Thoracic aorta (tissue), 2 donors: Measurements from ENCODE around the gene ADPRHL1. TPM values are rescaled to one million over a fixed set of nuclear protein-coding genes. Genes with fewer than 3 reads are reported as not detected.

ENCODE experiments used
- ATAC-seq: fragments of 150-250 bp; one replicate; pipeline ENCODE4 v1.8.0; 2017; ENCODE audit warnings: low read depth; ENCODE audit not compliant: insufficient number of reproducible peaks, low FRiP score
- DNase-seq: peaks from one replicate; pipeline ENCODE4 v3.0.0-alpha.2; 2020; ENCODE audit warnings: low spot score
- H3K27ac ChIP-seq, 2 donors: fragments of 200-600 bp; sonication (generic); 1 replicate in 1 of 2; 2 replicates in 1 of 2; pipeline ENCODE4 v1.5.1; 2016; ENCODE audit warnings: mild to moderate bottlenecking in 2 of 2, moderate library complexity in 2 of 2
- H3K27me3 ChIP-seq: fragments of 200-600 bp; sonication (generic); replicated peaks from 2 replicates; pipeline ENCODE4 v1.6.0; 2016; ENCODE audit warnings: mild to moderate bottlenecking; ENCODE audit not compliant: insufficient read depth
- H3K36me3 ChIP-seq: fragments of 200-600 bp; sonication (generic); one replicate; pipeline ENCODE4 v1.5.1; 2016
- H3K4me1 ChIP-seq, 2 donors: fragments of 200-600 bp; sonication (generic); 1 replicate in 1 of 2; 2 replicates in 1 of 2; pipeline versions ENCODE4 v1.5.1 to v1.6.0; 2016; ENCODE audit warnings: low read depth in 2 of 2, mild to moderate bottlenecking in 1 of 2; ENCODE audit not compliant: control insufficient read depth in 1 of 2
- H3K4me3 ChIP-seq: fragments of 200-600 bp; sonication (generic); 2 replicates; pipeline ENCODE4 v1.5.1; 2016; ENCODE audit warnings: mild to moderate bottlenecking
- H3K9me3 ChIP-seq: fragments of 200-600 bp; sonication (generic); 2 replicates; pipeline ENCODE4 v1.5.1; 2016
- total RNA-seq, 2 donors: library from RNA; depleted of rRNA; stranded (reverse); fragments of >200 nt; gene quantifications; one replicate each; pipeline versions ENCODE4 v1.1.0 to v1.2.3, GENCODE V29; 2016
- TF ChIP-seq, protein P1 (sequence below): fragments of 200-600 bp; sonication (generic); IDR thresholded peaks from one replicate; pipeline ENCODE4 v1.5.1; 2019; ENCODE audit warnings: antibody characterized with exemption

The ADPRHL1 gene
- total RNA-seq, 2 donors from 2014 or later, result 11.8 to 12.6 TPM

DNA sequence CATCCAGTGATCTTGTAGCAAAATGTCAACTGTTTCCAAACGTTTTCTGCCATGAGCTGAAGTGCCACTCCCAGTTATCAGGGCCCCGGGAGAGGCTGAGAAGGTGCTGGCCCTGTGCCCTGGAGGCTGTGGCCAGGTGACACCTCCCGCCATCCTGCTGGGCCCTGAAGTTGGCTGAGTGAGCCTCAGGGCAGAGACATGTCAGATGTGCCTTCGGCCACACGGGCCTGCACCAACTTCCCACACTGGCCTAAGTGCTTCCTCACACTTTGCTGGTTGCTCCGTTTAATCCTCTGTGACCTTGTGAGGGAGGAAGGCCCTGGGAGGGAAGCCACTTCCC, 4.8 kb downstream of the ADPRHL1 start:
- no peak for DNase-seq
- TF ChIP-seq, protein P1, sequence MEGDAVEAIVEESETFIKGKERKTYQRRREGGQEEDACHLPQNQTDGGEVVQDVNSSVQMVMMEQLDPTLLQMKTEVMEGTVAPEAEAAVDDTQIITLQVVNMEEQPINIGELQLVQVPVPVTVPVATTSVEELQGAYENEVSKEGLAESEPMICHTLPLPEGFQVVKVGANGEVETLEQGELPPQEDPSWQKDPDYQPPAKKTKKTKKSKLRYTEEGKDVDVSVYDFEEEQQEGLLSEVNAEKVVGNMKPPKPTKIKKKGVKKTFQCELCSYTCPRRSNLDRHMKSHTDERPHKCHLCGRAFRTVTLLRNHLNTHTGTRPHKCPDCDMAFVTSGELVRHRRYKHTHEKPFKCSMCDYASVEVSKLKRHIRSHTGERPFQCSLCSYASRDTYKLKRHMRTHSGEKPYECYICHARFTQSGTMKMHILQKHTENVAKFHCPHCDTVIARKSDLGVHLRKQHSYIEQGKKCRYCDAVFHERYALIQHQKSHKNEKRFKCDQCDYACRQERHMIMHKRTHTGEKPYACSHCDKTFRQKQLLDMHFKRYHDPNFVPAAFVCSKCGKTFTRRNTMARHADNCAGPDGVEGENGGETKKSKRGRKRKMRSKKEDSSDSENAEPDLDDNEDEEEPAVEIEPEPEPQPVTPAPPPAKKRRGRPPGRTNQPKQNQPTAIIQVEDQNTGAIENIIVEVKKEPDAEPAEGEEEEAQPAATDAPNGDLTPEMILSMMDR, result no peak

GRCh38 chr13:113447596-113447995, 5.7 kb downstream of the ADPRHL1 start:
- Histone ChIP-seq H3K4me1 (no peaks in the 10 kb centered on the region), H3K9me3 (no peaks in the 10 kb centered on the region), H3K4me3 (no peak overlapping the region), H3K36me3 (no peaks in the 10 kb centered on the region), H3K27me3 (no peaks in the 10 kb centered on the region), H3K27ac (no peak overlapping the region)
- DNase-seq, result no peak
- ATAC-seq, result no peak
- TF ChIP-seq, protein P1, result no peak

More for the DNA sequence above, 4.8 kb downstream of the ADPRHL1 start:
- Histone ChIP-seq H3K4me1 (no peaks in the 10 kb centered on the region), H3K9me3 (no peaks in the 10 kb centered on the region), H3K36me3 (no peaks in the 10 kb centered on the region), H3K27ac (no peak overlapping the region), H3K27me3 (no peaks in the 10 kb centered on the region), H3K4me3 (no peak overlapping the region)
- ATAC-seq, result no peak

- H3K27me3 ChIP-seq, result no peaks in the 10 kb centered on the region
- H3K4me1 ChIP-seq, result no peaks in the 10 kb centered on the region
- DNase-seq (no peak), ATAC-seq (no peak)
- H3K4me3 ChIP-seq, result no peak overlapping the region
- TF ChIP-seq, protein P1, result no peak
- no peak overlapping the region for H3K27ac ChIP-seq
- H3K36me3 ChIP-seq, result no peaks in the 10 kb centered on the region
- H3K9me3 ChIP-seq, result no peaks in the 10 kb centered on the region
These were observed 6.8 kb downstream of the ADPRHL1 start for GRCh38 chr13:113446488-113446854.

DNA sequence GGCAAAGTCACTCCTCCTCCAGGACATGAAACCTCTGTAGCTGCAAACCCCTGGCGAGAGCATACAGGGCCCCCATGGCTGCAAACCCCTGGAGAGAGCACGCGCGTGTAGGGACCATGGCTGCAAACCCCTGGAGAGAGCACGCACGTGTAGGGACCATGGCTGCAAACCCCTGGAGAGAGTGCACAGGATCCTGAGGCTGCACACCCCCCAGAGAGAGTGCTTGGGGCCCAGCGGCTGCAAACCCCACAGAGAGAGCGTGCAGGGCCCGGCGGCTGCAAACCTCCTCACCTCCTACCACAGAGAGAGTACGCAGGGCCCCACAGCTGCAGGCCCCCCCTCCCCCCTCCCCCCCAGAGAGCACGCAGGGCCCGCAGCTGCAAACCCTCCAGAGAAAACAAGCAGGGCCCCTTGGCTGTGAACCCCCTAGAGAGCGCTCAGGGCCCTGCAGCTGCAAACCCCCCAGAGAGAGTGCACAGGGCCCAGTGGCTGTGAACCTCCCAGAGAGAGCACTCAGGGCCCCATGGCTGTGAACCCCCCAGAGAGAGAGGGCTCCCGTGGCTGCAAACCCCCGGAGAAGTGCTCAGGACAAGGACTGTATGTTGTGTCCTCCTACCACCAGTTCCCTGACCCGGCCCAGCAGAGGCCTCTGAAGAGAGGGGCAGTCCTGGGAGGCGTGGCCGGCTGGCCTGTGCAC, 7.3 kb downstream of the ADPRHL1 start:
- Histone ChIP-seq H3K27me3 (no peaks in the 10 kb centered on the region), H3K9me3 (no peaks in the 10 kb centered on the region), H3K4me3 (no peak overlapping the region), H3K4me1 (no peaks in the 10 kb centered on the region), H3K27ac (no peak overlapping the region), H3K36me3 (no peaks in the 10 kb centered on the region)
- ATAC-seq, result no peak
- TF ChIP-seq, protein P1, result no peak
- DNase-seq, result no peak

DNA sequence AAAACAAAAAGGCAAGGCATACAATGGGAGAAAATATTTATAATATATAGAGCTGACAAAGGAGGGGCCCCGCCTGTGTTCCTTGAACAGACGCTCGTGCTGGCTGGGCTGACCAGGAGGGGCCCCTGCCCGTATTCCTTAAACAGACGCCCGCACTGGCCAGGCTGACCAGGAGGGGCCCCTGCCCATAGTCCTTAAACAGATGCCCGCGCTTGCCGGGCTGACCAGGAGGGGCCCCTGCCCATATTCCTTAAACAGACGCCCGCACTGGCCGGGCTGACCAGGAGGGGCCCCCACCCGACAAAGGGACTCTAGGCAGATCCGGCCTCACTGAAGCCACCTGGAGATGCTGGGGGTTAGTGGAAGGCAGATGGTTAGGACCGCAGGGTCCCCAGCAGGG, 9.3 kb downstream of the ADPRHL1 start:
- Histone ChIP-seq H3K4me3 (no peak overlapping the region), H3K27ac (no peak overlapping the region), H3K4me1 (no peaks in the 10 kb centered on the region), H3K36me3 (no peaks in the 10 kb centered on the region), H3K9me3 (no peaks in the 10 kb centered on the region), H3K27me3 (no peaks in the 10 kb centered on the region)
- DNase-seq (no peak), ATAC-seq (no peak)
- TF ChIP-seq, protein P1, result no peak
